SU-DHL-6 (cell line): ENCODE data around the gene TFDP2.

Source experiments
- CTCF ChIP-seq: fragments of 200-600 bp; sonication (generic); IDR thresholded peaks from one replicate; pipeline ENCODE4 v1.5.1; 2017; ENCODE audit warnings: antibody characterized with exemption, mild to moderate bottlenecking, low read length, moderate library complexity; ENCODE audit not compliant: insufficient read depth, poor library complexity, severe bottlenecking
- EZH2phosphoT487 ChIP-seq: fragments of 200-600 bp; sonication (generic), shearing (Covaris generic); conservative IDR thresholded peaks from 2 replicates; pipeline ENCODE4 v1.6.1; 2018; ENCODE audit warnings: mild to moderate bottlenecking, antibody characterized with exemption, low read length, moderate library complexity, mixed read lengths

DNA sequence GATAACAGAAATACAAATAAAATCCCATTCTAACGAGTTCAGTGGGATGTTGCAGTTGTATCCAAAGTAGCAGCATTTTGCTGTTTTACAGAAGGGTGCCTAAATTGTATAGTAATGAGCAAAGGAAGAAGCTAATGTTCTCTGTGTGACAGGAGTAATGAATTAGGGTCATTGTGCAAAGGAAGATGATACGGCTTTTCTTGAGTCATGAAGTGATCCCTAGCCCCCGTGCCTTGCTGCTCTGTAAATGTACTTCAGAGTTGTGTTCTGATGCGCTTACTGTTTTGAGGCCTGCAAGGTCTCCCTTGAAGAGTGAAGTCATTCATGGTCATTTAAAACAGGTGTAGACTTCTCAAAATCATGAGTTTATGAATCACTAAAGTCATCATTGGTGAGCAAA is 235.0 kb downstream of the TFDP2 start:
- TF ChIP-seq CTCF (no peak), EZH2phosphoT487 (no peak)
